ENCODE results near the gene PLSCR2.
"Not testable (repeated sequence)": the region's sequence is repeated elsewhere in the genome, so short reads cannot be mapped to it uniquely, and the experiment has no call there.

Gene PLSCR2

DNA sequence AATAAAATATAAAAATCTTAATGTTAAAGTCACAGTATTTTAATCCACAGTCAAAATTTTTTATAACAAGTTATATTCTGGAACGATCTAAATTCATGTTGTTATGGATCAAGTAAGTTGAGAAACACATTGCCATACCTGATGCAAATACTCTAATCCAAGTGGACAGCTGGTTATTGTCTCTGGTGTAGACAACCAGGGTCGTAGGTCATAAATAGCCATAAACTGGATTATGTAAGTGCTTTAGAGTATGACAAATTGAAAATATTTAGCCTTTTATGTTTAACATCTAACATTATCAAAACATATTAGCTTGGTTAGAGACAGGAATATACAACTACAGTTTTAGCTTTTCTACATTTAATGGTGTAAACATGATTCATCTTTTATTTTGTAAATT is 53.0 kb downstream of the PLSCR2 start:
- no peak for DNase-seq

DNA sequence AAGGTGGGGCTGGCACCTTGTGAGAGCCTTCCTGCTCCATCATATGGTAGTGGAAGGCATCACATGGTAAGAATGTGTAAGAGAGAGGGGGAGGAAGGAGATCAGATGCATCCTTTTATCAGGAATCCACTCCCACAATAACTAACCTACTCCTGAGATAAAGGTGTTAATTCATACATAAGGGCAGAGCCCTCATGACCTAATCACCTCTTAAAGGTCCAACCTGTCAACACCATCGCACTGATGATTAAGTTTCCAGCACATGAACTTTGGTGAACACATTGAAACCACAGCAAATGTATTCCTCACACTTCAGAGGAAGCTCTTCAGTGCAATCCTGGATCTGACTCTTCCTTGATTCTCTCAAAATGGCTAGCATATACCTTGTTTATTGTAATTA is 55.4 kb downstream of the PLSCR2 start:
- DNase-seq: no peak

DNA sequence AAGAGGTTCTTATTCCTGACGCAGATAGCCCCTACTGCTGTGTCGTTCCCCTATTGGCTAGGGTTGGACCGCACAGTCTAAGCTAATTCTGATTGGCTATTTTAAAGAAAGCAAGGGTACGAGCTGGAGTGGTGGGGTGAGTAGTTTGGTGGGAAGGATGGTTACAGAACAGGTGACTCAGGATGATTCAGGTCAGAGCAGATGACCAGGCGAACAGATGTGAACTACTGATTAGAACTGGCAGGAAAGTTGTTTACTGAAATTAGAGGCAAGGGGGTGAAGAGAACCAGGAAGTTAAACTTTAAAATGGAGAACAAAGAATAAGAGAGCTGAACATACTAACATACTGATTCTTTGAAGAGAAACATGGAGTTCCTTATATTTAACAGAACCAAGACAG is 56.6 kb downstream of the PLSCR2 start:
- DNase-seq: not testable (repeated sequence)

DNA sequence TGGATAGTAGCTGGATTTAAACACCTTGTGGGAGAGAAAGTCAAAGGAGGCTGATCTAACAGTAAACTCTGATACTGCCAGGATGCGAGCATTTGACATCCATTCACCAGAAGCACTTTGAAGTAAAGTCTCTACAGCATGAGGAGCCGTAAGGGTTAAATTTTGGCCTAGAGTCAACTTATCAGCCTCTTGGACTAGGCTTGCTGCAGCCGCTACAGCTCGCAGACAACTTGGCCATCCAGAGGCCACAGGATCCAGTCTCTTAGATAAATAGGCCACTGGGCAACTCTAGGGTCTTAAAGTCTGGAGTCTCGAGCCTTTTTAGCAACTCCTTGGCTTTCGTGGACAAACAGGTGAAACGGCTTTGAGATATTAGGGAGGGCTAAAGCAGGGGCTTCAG is 61.4 kb downstream of the PLSCR2 start:
- no peak for DNase-seq

DNA sequence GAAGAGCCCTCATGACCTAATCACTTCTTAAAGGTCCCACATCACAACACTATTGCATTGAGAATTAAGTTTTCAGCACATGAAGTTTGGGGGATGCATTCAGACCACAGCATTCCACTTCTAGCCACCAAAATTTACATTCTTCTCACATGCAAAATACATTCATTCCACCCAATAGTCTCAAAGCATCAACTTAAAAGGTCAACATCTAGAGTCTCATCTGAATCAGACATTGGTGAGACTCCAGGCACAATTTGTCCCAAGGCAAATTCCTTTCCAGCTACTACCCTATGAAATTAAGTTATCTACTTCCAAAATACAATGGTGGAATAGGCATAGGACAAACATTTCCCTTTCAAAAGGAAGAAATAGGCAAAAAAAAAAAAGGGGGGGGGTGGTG is 64.9 kb downstream of the PLSCR2 start:
- DNase-seq: no peak

DNA sequence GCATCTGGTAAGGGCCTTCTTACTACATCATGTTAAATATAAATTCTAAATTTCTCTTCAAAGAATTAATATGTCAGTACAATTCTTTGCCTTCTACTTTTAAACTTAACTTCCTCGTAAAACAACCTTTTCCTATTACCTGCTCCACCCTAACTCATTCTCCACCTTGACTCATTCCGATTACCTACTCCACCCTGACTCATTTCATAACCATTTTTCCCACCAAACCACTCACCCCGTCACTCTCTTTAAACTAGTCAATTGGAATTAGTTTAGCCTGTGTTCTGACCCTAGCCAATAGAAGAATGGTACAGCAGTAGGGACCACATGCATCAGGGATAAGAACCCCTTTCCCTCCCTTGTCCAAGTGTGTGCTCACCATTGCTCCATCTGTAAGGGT is 65.6 kb downstream of the PLSCR2 start:
- DNase-seq: no peak

DNA sequence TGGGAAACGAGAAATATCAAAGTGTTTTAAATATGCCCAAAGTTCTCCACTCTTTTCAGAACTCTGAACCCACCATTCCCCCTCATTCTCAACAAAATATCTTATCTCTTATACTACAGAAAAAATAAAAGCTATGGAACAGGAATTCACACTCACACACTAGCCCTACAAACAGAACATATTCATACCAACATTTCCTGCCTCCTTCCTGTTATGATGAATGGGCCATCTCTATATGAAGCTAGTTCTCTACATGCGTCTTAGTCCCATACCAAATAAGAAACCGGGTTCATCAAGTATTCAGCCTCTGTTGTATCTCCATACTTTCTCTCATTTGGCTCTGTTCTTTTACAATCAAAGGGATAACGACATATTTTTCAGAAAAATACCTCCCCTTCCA is 72.6 kb downstream of the PLSCR2 start:
- no peak for DNase-seq

DNA sequence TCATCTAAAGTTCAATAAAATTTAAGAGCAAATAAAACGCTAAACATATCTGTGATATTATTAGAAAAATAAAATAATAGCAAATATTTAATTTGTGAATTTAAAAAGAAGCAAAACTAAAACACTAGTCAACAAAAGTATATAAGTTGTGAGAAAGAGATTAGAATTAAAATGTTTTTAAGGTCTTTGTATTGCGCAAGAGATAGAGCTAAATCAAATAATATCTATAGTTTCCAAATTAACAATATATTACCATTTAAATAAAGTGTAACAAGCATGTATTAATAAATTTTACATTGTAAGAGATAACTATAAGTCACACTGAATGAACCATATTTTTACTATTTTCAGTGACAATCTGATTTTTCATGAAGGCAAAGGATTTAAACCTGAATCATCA is 74.2 kb downstream of the PLSCR2 start:
- DNase-seq: no peak

DNA sequence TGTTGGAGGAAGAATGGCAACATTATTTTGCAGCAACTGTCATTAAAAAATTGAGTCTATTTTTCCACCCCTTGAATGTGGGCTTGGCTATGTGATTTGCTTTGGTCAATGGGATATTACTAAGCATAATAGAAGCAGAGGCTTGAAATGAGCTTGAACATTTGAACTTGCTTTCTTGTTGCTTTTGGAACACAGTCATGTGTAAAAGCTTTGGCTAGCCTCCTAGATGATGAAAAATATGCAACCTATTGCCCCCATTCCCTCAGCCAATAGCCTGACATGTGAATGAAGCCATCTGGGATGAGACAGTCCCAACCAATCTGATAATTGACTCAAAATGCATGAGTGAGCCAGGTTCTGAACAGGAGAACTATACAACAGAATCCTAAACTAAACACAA is 78.4 kb downstream of the PLSCR2 start:
- peak; percentile 27 to 74 for DNase-seq

DNA sequence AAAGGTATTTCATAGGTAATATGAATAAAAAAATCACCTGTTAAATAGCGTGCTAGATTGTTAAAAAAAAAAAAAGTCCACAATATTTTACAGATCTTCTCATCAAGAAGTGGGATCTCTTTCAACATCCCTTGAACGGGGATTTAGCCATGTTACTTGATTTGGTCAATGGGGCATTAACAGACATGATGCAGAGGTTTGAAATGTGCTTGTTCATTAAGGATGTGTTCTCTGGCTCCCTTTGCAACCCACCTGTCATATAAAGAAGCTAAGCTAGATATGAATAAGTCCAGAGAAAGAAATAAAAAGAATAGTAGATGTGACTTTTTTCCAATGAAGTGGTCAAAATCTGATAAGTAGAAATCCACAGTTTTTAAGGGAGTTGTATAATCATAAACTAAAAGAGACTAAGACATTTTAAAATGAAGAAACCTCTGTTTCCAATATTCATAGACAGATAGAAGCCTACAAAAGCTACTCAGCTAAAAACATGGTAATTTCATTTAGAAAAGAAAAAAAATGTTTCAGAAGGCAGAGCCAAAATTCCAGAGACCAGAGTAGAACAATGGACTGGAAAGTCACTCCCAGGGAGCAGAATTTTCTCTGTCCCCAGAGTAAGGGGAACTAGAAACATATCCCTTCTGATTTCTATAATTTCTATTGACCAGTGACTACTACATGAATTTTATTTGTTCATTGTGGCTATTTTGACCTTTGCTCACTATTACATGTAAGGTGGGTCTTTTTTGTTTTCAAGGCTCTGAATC is 79.2 kb downstream of the PLSCR2 start:
- peak in 1 of 2 experiments; percentile 15 for DNase-seq

DNA sequence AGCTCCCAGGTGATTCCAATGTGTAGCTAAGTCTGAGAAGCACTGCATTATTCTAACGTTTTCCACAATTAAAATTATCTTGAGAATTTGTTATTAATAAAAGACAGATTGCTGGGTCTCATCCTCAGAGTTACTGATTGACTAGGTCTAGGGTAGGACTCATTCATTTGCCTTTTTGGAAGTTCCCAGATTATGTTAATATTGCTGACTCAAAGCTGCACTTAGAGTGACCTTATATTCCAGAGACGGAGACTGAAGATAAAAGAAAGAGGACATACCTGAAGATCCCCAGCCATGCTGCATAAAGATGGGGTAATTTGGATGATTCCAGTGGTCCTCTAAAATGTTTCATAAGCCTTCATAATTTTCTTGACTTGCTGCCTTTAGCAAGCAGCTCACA is 81.8 kb downstream of the PLSCR2 start:
- DNase-seq: no peak

DNA sequence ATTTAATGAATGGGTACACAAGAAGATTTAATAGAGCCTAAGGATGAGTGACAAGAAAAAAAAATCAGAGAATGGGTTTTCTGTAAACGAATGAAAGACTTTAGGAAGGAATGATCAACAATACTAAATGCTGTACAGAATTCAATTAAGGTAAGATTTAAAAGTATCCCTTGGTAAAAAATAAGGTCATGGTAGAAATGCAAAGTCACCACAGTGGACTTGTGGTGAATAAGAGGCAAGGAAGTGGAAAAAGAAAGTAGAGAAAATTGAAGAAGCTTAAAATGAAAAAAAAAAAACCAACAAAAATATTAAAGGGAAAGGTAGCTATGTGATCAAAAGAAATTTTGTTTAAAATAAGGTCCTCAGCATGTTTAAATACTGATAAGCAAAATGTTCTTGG is 82.4 kb downstream of the PLSCR2 start:
- DNase-seq: no peak

DNA sequence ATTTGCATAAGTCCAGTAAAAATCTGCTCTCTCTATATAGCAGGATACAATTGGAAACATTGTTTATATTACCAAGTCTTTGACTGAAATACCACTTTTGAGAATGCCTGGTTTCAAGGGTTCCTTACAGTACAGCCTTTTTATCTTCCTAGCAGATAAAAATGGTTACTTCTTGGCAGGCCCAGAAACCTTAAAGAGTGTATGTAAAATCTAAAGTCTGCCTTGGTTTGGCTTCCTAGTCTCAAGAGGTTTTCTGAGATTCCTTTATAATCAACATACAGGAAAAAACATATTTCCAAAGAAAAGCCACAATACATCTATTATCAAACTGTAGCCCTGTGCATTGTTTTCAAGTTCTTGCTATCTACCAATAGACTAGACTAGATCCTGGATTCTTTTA is 84.6 kb downstream of the PLSCR2 start:
- no peak for DNase-seq

Measured in NCI-H446 (cell line).